ENCODE data around the gene LTBP1. TPM values are rescaled to one million over a fixed set of nuclear protein-coding genes. Genes with fewer than 3 reads are reported as not detected.
A peak's percentile ranks its signal among the peaks of the same experiment; 100 is the strongest.

The LTBP1 gene
- total and polyA plus RNA-seq, 2 of the 13 experiments (the other 11 are each of a cell fraction or from before 2014, with no cell fraction given) = 0.12 to 0.22 TPM

GRCh38 chr2:33009249-33009648, 62.5 kb downstream of the LTBP1 start:
- WGBS (ENCODE audit: low lambda C conversion rate) = 26% methylated on average over 3 of the region's 3 CpGs
- H3K9ac ChIP-seq (ENCODE audit: insufficient read depth, low read depth, low read length) = no peak overlapping the region

GRCh38 chr2:33011373-33011772, 64.6 kb downstream of the LTBP1 start:
- H3K9ac ChIP-seq (ENCODE audit: insufficient read depth, low read depth, low read length) = no peak overlapping the region
- H3K4me1 ChIP-seq (ENCODE audit: insufficient read depth, low read length) = peaks cover 20% of the 10 kb centered on the region
- H2AFZ ChIP-seq (ENCODE audit: low read length) = no peak overlapping the region
- H3K27me3 ChIP-seq (ENCODE audit: control insufficient read depth in 1 of 2, insufficient read depth in 2 of 2, low read length in 2 of 2) = no peaks in the 10 kb centered on the region; a peak in 2 of 5 replicates
- CTCF ChIA-PET (ENCODE audit: low intra/inter-chr PET ratio, low total read pairs) = no interaction called here
- no peak overlapping the region for H3K4me2 ChIP-seq (ENCODE audit: low read depth, low read length)
- H3K9me3 ChIP-seq (ENCODE audit: low read length) = no peaks in the 10 kb centered on the region
- FAIRE-seq (no peak), DNase-seq (ENCODE audit: low spot score) (peak; percentile 30), ATAC-seq (no peak)
- TF ChIP-seq GATAD2A (CRISPR knock-in tag; IDR thresholded peaks at IDR 0.05) (0 out of 2 replicates have a peak, but pooled peaks have one; percentile 12), SIX4 (CRISPR knock-in tag; IDR thresholded peaks at IDR 0.05) (no peak), ZNF343 (CRISPR knock-in tag; IDR thresholded peaks at IDR 0.05) (no peak), HNF4A (CRISPR knock-in tag; IDR thresholded peaks at IDR 0.05) (peak; percentile 67; the same call in 1 of the 2 replicates), CEBPB (IDR thresholded peaks at IDR 0.05; ENCODE audit: borderline replicate concordance, low read depth, low read length) (peak; percentile 55; the same call in 1 of the 2 replicates), GFI1 (CRISPR knock-in tag; IDR thresholded peaks at IDR 0.05; ENCODE audit: borderline replicate concordance) (0 out of 2 replicates have a peak, but pooled peaks have one; percentile 36)
- in situ Hi-C loops (cut with HindIII; ENCODE audit: extremely low pct_ligation_motif_present, low pct_unique_long_range_greater_than_20kb) (no loop called here), intact Hi-C loops (cut with micrococcal nuclease; ENCODE audit: unreplicated experiment) (no loop called here)
- no peak overlapping the region for H3K4me3 ChIP-seq (replicated peaks in 1 of 3; ENCODE audit: insufficient read depth in 1 of 3, low read depth in 2 of 3, low read length in 3 of 3)
- POLR2A ChIA-PET = no interaction called here
- H3K27ac ChIP-seq (ENCODE audit: extremely low read length, insufficient read depth, low read length) = no peak overlapping the region
- BruUV-seq (replicated peaks) = no TSS peak
- no peaks in the 10 kb centered on the region for H3K36me3 ChIP-seq (replicated peaks in 1 of 2; ENCODE audit: control insufficient read depth in 1 of 2, insufficient read depth in 2 of 2, low read length in 2 of 2)
- 21% methylated on average over 2 of the region's 2 CpGs for WGBS (ENCODE audit: low lambda C conversion rate)
- no peaks in the 10 kb centered on the region for H3K79me2 ChIP-seq (ENCODE audit: insufficient read depth, low read length)
- H4K20me1 ChIP-seq (ENCODE audit: insufficient read depth, low read length) = no peaks in the 10 kb centered on the region

More at GRCh38 chr2:33009249-33009648, 62.5 kb downstream of the LTBP1 start:
- H3K9me3 ChIP-seq (ENCODE audit: low read length) = no peaks in the 10 kb centered on the region
- no peaks in the 10 kb centered on the region; a peak in 2 of 5 replicates for H3K27me3 ChIP-seq (ENCODE audit: control insufficient read depth in 1 of 2, insufficient read depth in 2 of 2, low read length in 2 of 2)
- DNase-seq (ENCODE audit: low spot score) (no peak), ATAC-seq (no peak), FAIRE-seq (no peak)
- POLR2A ChIA-PET = no interaction called here
- intact Hi-C loops (cut with micrococcal nuclease; ENCODE audit: unreplicated experiment) = no loop called here
- no TSS peak for BruUV-seq (replicated peaks)
- H3K36me3 ChIP-seq (replicated peaks in 1 of 2; ENCODE audit: control insufficient read depth in 1 of 2, insufficient read depth in 2 of 2, low read length in 2 of 2) = no peaks in the 10 kb centered on the region
- H2AFZ ChIP-seq (ENCODE audit: low read length) = no peak overlapping the region
- H3K4me1 ChIP-seq (ENCODE audit: insufficient read depth, low read length) = peaks cover 2% of the 10 kb centered on the region
- TF ChIP-seq GABPA (IDR thresholded peaks at IDR 0.05; ENCODE audit: low read depth, low read length) (no peak), GABPA (CRISPR knock-in tag; IDR thresholded peaks at IDR 0.05; ENCODE audit: low read depth) (no peak), E2F1 (CRISPR knock-in tag; IDR thresholded peaks at IDR 0.05) (no peak), CREB1 (IDR thresholded peaks at IDR 0.05) (0 out of 2 replicates have a peak, but pooled peaks have one; percentile 32), CREB1 (CRISPR knock-in tag; IDR thresholded peaks at IDR 0.05) (no peak), ZNF451 (CRISPR knock-in tag; IDR thresholded peaks at IDR 0.05) (no peak), ISX (CRISPR knock-in tag; conservative IDR thresholded peaks at IDR 0.05) (no peak), ZNF343 (CRISPR knock-in tag; IDR thresholded peaks at IDR 0.05) (no peak), CEBPB (IDR thresholded peaks at IDR 0.05; ENCODE audit: borderline replicate concordance, low read depth, low read length) (peak; percentile 58), ZNF558 (CRISPR knock-in tag; IDR thresholded peaks at IDR 0.05; ENCODE audit: borderline replicate concordance) (no peak), ATF7 (IDR thresholded peaks at IDR 0.05) (peak; percentile 70), ATF7 (CRISPR knock-in tag; IDR thresholded peaks at IDR 0.05) (no peak)
- CTCF ChIA-PET (ENCODE audit: low intra/inter-chr PET ratio, low total read pairs) = no interaction called here
- H3K4me2 ChIP-seq (ENCODE audit: low read depth, low read length) = no peak overlapping the region
- in situ Hi-C loops (cut with HindIII; ENCODE audit: extremely low pct_ligation_motif_present, low pct_unique_long_range_greater_than_20kb) = no loop called here
- H3K4me3 ChIP-seq (replicated peaks in 1 of 3; ENCODE audit: insufficient read depth in 1 of 3, low read depth in 2 of 3, low read length in 3 of 3) = no peak overlapping the region
- H3K27ac ChIP-seq (ENCODE audit: extremely low read length, insufficient read depth, low read length) = no peak overlapping the region
- H3K79me2 ChIP-seq (ENCODE audit: insufficient read depth, low read length) = no peaks in the 10 kb centered on the region
- H4K20me1 ChIP-seq (ENCODE audit: insufficient read depth, low read length) = no peaks in the 10 kb centered on the region

Data from HepG2 (cell line).